Transverse colon (tissue), 4 donors: ENCODE measurements around the gene SFTPB.

ENCODE experiments used
- CTCF ChIP-seq, 5 experiments: fragments of 200-600 bp in 3 of 5; fragments of 450-650 bp in 2 of 5; sonication (generic) in 3 of 5; IDR thresholded peaks; 1 replicate in 2 of 5; 2 replicates in 3 of 5; pipeline ENCODE4 v1.5.1; 2016 to 2017; ENCODE audit warnings: antibody characterized with exemption in 5 of 5, inconsistent platforms in 3 of 5, mild to moderate bottlenecking in 2 of 5, moderate library complexity in 1 of 5
- EP300 ChIP-seq: sonication (generic); formaldehyde crosslinking; IDR thresholded peaks from one replicate; pipeline ENCODE4 v1.6.1; 2017; ENCODE audit warnings: antibody characterized with exemption, low read depth
- POLR2A ChIP-seq: fragments of 450-650 bp; IDR thresholded peaks from one replicate; pipeline ENCODE4 v1.6.1; 2016; ENCODE audit warnings: antibody characterized with exemption, mild to moderate bottlenecking, moderate library complexity
- POLR2AphosphoS5 ChIP-seq, 3 donors: sonication (generic); formaldehyde crosslinking; IDR thresholded peaks; one replicate each; pipeline ENCODE4 v1.6.1; 2016; ENCODE audit warnings: antibody characterized with exemption in 3 of 3

- no peak for TF ChIP-seq CTCF (IDR thresholded peaks at IDR 0.05)
- TF ChIP-seq POLR2AphosphoS5 (IDR thresholded peaks at IDR 0.05) = no peak
- TF ChIP-seq POLR2A = no peak
- no peak for TF ChIP-seq EP300
Observed at GRCh38 chr2:85653996-85654395, 14.0 kb downstream of the SFTPB start.
